GM12892 (cell line): ENCODE data around the gene CAMK1D.

Experiments
- POLR2A ChIP-seq: IDR thresholded peaks from 2 replicates; pipeline ENCODE4 v1.6.1; 2011; ENCODE audit warnings: low read depth, low read length, control low read depth
- TAF1 ChIP-seq: IDR thresholded peaks from 2 replicates; pipeline ENCODE4 v1.6.1; 2011; ENCODE audit warnings: low read depth, mild to moderate bottlenecking, control low read depth, low read length, borderline replicate concordance

DNA sequence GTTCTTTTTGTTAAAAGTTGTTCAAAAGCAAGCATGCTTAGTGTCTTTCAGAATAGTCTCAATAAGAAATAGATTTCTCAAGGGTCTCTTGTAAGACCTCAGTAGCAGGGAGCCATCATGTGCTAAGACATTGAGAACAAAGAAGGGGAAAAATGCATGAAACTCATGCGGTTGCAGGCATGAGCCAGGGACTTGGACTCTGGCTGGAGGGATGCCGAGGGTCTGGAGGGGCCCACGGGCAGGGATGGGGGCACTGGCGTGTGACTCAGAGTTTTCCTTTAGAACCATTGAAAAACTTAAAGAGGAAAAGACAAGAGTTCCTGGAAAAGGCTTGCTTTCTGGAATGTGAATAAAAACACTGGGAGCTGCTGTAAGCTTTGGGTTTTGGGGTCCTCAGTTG is 398.8 kb downstream of the CAMK1D start:
- TF ChIP-seq POLR2A = no peak
- TF ChIP-seq TAF1 = no peak
